Measurements from ENCODE around the gene SIAE.

SIAE gene

DNA sequence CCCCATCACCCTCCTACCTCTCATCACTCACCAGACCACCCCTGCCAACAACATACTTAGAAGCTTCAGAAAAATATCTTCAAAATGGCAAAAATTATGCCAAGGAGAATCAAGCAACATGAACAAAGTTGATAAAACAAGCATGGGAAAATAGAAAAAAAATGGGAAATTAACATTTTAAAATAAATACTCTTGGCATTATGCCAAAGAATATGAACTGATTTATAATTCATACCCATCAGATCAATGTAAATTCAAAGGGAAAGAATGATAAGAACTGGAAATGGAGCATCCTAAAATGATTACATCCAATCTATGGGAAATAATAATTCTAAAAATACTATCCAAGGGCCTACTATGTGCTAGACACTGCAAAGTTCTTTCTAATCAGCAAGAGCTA, 12.0 kb downstream of the SIAE start:
- DNase-seq, result no peak

DNA sequence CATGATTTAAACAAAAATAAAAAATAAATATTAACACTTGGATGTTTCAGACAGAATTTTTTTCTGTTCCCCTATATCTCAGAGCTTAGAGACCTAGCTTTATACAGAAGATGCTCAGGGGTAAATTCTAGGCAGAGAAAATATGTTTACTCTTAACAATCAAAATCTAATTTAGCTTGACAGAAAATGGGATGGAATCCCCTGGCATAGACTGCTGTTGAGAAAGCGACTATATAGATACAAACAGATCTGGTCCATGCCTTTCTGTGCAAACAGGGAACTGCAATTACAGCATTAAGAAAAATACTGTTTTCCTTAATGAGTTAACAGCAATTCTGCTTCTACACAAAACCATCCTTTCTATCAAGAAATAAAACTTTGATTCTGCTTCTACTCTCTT, 14.6 kb downstream of the SIAE start:
- no peak for DNase-seq

DNA sequence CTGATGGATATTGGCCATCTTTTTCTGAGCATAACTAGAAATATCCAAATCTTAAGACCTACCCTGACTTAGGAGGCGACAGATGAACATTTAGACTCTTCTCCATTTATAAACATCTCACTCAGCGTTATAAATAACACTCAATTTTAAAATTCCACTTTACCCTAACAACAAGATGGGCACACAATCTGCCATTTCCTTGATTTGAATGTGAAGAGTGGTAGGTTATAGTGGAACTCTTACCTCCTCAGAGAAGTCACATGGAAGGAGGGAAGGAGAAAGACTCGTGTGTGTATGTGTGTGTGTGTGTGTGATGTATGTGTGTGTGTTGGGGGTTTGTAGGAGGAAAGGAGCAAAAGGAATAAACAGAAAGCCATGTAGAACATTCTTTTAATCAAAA, 15.0 kb downstream of the SIAE start:
- DNase-seq, result no peak

DNA sequence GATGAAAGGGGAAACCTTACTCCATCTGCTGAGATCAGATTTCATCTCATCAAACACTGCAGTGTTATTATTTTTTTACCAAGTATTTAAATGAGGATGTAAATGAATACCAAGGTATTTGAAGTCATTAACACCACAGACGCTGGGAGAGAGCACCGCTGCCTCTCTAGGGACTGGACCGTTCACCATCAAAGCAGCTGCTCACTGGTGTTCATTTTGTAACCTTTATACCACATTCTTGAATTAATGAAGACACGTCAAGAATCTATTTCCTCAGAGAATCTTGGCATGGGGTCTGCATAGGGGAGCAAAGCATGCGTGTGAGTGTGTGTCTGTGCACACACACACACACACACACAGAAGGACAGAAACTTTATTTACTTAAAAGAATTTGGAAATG, 15.6 kb downstream of the SIAE start:
- DNase-seq, result no peak

DNA sequence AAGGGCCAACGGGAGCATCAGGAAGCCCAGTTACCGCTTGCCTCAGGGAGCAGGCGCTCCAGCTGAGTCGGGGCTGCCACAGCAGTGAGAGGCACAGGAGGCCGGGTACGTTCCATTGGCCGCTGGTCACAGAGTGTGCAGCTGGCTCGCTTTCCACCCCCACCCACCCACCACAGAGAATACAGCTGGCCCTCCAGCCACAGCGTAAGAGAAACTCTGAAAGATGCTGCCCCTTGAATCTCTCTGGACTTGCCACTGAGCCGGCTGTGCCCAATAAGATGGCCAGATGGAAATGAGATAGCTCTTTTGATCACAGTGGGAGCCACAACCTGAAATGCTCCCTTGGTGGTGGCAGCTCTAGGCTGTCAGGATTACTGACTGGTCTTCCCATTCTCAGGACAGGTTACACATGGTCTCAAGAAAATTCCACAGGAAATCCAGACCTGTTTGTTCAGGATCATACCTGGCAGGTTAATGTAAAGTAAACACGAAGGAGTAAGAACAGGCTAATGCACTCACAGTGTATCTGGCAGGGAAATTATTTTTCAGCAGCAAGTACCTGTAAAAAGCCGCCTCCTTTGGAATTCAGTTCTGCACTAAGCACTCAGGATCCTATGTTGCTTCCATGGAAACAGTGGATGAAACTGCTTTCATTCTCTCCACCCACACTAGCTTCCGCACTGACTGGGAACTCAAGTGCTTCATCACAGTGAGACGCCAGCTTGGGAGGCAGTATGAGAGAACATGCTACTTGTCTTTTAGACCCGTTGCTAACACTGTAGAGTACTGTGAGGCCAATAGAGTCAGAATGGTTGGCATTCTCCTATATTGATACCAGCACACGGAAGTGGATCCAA, 16.5 kb downstream of the SIAE start:
- DNase-seq, result no peak

DNA sequence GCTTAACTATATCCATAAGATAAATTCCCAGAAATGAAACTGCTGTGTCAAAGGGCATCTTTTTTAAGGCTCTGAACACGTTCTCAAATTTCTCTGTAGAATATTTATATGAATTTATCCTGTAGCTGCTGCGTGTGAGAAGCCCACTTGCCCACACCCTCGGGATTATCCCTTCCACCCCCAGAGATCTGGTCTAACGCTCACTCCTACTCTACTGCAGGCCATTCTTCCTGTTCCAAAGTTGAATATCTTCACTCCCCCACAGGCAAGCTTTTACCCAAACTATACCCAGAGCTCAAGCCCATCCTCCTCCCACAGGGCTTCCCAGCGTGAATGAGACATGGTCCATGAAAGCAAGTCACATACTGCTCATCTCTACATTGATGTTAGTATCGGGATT, 24.9 kb downstream of the SIAE start:
- no peak for DNase-seq

DNA sequence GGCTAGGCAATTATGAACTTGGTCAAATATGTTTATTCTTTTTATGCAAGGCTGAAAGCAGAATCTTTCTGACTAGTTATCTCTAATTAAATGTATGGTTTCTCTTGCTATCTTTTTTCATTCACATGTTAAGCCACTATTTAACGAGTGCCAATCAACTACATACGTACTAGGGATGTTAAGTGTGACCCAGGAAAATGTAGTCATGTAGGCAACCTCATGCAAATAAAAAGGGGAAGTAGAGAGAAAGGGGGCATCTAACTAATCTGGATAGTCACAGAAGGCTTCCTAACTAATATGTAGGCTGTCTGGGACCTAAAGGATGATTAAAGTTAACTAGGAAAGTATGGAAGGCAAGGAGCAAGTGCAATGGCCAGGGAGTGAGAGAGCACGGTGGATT, 27.4 kb downstream of the SIAE start:
- DNase-seq, result no peak

DNA sequence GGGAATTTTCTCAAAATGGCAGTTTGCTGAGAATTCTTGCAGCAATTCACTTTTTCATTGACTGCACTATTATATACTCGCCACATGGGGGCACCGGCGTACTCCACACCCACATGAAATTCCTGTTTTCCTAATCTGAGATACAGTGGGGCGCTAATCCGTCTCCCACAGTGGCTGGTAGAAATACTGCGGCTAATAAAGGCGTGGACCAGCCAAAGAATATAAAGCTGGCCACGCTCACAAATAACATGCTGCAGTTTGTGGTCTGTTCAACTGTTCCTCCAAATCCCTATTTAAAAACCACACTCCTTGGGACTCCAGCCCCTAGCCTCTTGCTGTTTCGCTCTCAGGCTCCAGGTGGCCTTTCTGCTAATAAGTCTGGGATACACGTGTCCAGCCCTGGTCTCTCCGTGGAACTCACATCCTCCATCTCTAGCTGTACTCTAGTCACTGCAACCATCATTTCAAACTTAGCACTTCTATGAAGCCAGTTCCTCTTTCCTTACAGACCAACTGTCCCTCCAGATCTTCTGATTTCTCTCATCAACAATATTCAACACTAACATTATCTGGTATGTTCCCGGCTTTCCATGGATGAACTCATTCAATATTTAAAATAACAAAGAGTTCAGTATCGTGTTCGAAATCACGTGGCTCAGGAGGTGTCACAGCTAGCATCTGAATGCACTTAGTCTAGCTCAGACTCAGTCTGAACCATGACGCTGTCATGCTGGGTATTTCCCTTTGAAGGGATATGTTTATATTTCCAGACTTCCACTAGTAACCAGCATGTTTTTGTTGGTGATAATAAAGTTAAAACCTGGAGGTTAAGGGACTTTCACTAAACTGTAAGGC, 28.9 kb downstream of the SIAE start:
- peak; percentile 19 for DNase-seq

DNA sequence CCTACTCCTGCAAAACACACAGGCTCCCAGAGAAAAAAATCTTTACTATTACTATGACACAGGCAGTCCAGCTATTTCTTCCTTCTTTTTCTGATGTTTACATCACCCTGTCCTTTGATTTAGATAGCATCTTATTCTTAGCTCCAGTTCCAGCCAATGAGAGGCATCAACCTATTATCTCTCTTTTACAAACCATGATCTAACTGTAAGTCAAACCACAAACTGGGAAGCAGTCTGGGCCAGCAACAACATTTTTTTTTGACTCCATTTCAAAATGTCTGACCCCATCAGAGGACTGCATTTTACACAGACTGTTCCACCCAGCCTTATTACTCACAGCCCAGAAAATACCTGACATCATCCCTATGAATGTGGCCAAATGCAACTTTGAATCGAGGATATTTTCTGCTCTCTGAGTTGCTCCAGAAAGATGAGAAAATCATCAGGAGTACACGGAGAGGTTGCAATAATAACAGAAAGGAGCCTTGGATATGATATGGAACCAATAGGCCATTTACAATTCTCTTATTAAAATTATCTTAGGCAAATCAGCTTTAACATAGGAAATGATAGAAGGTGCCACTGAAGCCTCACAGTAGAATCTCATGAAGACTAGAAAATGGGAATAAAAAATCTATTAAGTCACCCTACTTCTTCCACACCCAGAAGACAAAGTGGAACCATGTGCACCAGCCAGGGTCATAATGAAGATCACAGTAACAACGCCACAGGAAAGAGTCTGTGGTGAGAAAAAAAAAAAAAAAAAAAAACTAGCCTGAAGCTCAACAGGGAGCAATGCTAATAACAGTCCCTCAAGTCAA, 29.7 kb downstream of the SIAE start:
- peak; percentile 14 for DNase-seq

DNA sequence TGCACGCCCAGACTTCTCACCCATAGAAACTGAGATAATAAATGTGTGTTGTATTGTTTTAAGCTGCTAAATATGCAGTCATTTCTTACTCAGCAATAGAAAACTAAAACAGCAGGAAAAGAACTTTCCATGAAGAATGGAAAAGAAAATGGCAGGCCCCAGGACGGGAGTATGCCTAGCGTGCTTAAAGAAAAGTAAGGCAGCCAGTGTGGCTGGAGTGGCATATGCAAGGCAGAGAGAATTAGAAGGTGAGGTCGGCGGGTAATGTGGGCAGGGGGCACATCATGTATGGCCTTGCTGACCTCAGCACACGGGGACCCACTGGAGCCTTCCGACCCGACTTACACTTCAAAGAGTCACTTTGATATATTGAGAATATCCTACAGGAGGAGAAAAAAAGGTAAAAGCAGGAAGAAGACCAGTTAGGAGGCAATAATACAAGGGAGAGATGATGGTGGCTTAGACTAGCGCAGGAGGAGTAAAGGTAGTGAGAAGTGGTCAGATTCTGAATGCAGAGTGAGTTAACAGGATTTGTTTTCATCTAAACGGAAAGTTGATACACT, 30.4 kb downstream of the SIAE start:
- DNase-seq, result no peak

DNA sequence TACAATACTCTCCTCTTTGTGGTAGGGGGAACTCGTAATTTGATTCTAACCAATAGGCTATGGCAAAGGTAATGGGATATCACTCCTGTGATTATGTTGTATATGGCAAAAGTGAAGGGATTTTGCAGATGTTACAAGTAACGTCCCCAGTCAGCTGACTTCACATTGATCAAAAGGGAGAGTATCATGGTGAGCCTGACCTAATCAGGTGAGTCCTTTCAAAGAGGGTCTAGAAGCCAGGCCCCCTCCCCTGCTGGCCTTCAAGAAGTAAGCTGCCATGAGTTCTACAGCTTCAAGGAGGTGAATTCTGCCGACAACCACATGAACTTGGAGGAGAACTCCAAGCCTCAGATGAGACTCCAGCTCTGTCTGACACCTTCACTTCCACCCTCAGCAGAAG, 30.9 kb downstream of the SIAE start:
- DNase-seq, result no peak

DNA sequence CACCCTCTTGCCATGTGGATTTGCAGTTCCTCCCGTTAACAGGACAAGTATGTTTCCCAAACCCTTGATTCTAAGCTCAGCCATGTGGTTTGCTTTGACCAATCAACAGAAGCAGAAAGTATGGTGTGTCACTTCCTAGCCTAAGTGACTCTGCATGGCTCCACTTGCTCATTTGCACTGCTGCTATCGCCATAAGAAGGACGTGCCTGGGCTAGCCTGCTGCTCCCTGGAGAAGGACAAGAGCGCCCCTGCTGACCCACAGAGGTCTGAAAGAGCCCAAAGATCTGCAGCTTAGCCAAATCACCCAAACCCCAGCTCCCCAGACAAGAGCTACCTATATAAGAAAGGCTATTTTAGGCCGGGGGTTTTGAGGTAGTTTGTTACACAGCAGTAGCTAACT, 32.9 kb downstream of the SIAE start:
- no peak for DNase-seq

DNA sequence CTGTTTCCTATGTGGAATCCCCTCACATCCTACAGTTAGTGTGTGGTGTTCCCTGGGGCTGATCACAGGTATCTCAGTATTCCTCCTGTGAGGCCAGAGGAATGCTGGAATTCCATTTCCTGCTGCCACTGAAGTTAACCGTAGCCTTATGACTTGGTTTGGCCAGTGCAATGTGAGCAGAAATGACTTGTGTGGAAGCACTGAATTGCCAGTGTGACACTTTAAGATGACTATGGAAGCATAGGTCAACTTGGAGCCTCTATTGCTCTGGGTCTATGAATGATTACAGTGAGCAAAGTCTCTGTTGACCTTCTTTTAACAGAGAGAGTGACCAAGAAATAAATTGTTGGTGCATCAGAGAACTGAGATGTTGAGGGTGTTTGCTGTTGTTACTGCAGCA, 34.4 kb downstream of the SIAE start:
- DNase-seq, result no peak

DNA sequence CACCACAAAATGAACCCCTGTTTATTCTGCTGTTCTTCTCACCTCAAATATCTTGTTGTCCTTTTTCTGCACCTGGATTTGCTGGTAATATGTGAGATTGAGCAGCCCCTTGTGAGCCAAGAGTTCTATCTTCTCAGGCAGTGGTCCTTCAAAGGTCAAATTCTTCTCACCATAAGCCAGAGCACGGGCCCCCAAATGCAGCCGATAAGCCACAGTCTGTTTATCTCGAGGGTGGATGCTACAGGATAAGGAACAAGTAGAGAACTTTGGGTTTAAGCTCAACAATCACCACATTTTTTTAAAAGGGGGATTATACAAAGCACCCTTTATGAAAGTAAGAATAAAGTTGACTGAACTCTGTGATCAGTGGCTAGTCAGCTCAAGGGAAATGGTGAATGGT, 35.0 kb downstream of the SIAE start:
- DNase-seq, result no peak

DNA sequence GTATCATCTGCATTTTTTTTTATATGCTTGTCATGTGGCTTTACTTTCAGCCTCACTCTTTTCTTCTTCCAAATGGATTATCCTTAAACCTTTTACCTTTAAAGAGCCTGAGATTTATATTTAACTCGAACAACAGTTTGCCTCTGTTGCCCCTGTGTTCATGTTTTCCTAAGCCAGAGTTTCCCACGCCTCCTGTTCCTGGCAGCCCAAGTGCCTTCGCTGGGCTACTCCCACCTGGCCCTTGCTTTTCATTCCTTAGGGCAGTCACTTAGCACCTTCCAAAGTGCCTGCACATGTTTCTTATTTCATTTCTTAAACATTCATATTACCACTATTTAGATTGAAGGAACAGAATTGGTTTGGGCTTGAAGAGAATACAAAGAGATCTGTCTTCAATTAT, 37.6 kb downstream of the SIAE start:
- DNase-seq, result no peak

DNA sequence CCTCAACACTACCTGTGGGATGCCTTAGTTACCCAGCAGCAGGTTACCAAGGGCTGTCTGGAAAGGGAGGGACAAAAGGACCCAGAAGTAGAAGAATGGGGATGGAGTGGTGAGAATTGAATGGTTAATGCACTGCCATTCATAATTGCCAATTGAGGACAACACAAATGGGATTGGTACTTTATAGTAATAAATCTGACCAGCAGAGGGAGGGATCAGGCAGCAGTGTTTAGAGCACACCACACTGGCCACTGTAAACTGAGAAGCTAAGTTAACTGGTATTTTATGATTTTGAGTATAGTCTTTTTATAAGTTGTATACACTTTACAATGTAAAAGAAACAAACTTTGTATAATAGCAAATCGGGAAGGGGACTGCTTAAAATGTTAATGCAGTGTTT, 40.2 kb downstream of the SIAE start:
- DNase-seq, result no peak

DNA sequence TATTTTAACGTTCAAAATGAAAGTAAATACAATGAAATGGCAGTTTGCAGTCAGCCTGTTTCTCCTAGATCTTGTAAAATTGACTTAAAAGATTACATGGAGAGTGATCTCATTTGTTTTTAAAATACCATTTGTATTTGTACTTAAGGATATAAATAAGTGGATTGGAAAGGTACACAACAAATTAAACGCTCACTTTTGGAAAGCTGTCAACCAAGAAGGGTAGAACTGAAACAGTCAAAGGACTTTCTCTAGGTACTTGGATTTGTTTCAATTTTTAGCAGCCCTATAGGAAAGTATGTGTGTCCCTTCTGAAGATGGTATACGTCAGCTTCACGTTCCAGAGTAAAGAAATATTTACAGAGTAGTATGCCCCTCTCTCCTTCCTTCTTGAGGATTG, 43.6 kb downstream of the SIAE start:
- DNase-seq, result no peak

DNA sequence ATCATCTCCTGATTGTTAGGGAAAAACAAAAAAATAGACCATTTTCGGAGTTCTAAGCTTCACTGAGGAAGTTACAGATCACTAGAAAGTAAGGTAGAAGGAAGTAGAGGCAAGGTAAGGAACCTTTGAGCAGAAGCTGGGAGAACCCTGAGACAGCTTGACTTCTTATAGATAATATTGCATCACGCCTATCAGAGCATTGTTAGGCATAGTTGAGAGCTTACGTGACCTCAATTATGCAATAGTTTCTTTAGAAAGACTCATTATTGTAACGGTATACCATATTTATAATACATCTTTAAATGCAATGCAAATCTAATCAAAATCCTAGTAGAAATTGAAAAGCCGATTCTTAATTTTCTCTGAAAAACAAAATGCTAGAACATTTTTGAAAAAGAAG, 46.0 kb downstream of the SIAE start:
- no peak for DNase-seq

DNA sequence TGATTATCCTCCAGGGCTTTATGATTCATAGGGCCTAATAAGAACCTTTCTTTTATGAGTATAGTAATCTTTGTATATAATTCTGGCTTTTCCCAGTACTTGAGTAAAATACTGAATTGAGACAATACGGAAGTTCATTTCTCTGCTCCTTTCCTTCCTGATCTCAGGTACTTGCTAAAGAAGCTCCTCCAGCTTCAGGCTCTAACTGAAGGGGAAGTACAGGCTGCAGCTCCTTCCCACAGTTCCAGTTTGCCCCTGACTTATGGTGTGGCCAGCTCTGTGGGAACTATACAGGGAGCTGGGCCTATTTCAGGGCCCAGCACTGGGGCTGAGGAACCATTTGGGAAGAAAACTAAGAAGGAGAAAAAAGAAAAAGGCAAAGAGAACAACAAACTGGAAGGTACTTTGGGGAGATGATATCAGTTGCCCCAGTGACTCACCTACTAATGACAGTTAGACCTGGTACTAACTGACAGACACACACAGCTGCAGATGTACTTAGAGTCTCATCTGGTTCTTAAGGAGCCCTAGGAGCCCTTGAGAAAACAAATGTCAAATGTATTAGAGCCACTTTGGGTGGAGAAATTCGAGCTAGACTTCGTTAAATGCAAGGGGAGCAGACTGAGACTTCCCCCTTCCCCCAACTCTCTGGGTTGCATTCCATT, 47.9 kb downstream of the SIAE start:
- DNase-seq, result no peak

DNA sequence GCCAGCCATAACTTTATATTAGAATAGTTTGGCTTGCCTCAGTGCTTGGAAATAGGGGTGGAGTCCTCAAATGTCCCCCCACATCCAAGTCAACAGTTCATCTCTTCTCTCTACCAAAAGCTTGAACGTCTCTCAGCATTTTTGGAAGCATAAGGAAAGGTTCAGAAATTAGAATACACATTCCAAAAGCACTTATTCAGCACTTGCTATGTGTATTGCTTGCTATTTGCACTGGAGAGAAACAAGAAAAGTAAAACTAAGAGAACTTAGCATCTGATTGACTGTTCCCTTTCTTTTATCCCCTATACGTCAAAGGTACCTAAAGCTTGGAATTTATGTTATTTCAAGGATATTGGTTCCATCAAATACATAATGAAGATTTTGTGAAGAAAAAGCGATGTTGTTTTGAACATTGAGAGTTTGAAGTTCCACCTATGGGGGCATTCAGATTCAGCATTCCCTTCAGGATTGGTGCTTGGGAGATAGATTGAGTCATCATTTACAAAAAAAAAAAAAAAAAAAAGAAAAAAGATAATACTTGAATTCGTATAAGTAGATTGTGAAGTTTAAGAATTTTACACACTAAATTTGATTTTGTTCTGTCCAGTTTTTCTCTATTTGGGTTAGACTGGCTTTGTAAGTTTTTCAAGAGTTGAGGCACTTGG, 49.5 kb downstream of the SIAE start:
- DNase-seq, result no peak

DNA sequence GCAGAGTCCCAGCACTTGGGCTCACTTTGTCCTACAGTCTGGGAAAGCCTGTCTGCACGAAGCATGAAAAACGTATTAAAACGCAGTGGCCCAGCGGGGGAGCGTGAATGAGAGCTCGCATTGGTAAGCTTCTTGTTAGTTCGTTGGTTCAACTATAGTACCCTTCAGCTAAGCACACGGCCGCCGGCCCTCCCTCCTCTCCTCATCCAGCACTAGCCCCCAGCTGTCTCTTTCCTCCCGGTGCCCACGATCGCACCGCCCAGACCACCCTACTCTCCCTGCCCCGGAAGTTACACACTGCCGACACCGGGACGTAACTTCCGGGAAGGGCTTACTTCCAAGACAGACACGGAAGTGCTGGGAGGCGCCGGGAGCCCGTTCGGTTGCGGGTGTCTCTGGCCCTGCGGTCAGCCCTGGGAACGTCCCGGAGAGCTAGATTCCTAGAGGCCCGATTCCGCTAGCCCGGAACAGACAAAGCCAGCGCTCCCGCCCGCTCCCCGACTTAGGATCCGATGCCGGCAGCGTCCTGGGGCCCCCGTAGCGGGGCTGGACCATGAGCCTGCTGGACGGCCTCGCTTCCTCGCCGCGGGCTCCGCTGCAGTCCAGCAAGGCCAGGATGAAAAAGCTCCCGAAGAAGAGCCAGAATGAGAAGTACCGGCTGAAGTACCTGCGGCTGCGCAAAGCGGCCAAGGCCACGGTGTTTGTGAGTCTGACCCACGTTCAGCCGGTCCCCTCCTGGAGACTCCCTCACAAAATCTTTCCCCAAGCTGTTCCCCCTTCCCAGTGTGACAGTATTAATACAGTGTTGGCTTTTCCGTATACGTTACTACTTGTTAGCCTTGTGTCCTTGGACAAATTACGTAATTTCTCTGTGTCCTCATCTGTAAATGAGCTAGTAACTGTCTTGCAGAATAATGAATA, 50.7 kb downstream of the SIAE start, which contains the start of gene TBRG1:
TBRG1 (plus strand) TSS at position 334 of the 921 bp plus-strand sequence; CDS start at position 554, 220 bp downstream.
- DNase-seq, result peak; percentile 87
